Activated CD4-positive, alpha-beta T cell treated with anti-CD3 and anti-CD28 coated beads, Interleukin-2, amount 10 ng/mL, durations not matched to agents 7 days and 5 days (primary cell): ENCODE results near the gene TAS2R9. TPM values are rescaled to one million over a fixed set of nuclear protein-coding genes. Genes with fewer than 3 reads are reported as not detected.
"Not testable (repeated sequence)": the region's sequence is repeated elsewhere in the genome, so short reads cannot be mapped to it uniquely, and the experiment has no call there.

ENCODE experiments used
- CTCF ChIA-PET: fragments of 350-600 bp; sonication (Branson Sonifier 250); formaldehyde crosslinking; loops from one replicate; lab custom pipeline; 2021; ENCODE audit warnings: antibody characterized with exemption; lab: Charles Lee
- POLR2A ChIA-PET: fragments of 350-600 bp; sonication (Branson Sonifier 250); formaldehyde crosslinking; loops from one replicate; lab custom pipeline; 2021; ENCODE audit warnings: antibody characterized with exemption; lab: Charles Lee
- DNase-seq: peaks from one replicate; pipeline ENCODE4 v3.0.0-alpha.2; 2020
- H3K27ac Mint-ChIP-seq: one replicate; pipeline ENCODE4 v1.8.0; 2021; ENCODE audit warnings: mild to moderate bottlenecking, moderate library complexity, mixed read lengths
- H3K27me3 Mint-ChIP-seq: one replicate; pipeline ENCODE4 v1.8.0; 2021; ENCODE audit warnings: mixed read lengths
- H3K36me3 Mint-ChIP-seq: one replicate; pipeline ENCODE4 v1.8.0; 2021; ENCODE audit warnings: low read depth, mixed read lengths
- H3K4me1 Mint-ChIP-seq: one replicate; pipeline ENCODE4 v1.8.0; 2021; ENCODE audit warnings: mixed read lengths
- H3K4me3 Mint-ChIP-seq: one replicate; pipeline ENCODE4 v1.8.0; 2021; ENCODE audit warnings: mild to moderate bottlenecking, moderate library complexity, mixed read lengths
- H3K9me3 Mint-ChIP-seq: one replicate; pipeline ENCODE4 v1.8.0; 2021; ENCODE audit warnings: mixed read lengths
- total RNA-seq, 2 experiments: library from RNA; stranded (reverse); gene quantifications; one replicate each; pipeline ENCODE4 v1.2.3, GENCODE V29; 2021

TAS2R9 gene
- total RNA-seq, 2 experiments from 2014 or later: not detected

DNA sequence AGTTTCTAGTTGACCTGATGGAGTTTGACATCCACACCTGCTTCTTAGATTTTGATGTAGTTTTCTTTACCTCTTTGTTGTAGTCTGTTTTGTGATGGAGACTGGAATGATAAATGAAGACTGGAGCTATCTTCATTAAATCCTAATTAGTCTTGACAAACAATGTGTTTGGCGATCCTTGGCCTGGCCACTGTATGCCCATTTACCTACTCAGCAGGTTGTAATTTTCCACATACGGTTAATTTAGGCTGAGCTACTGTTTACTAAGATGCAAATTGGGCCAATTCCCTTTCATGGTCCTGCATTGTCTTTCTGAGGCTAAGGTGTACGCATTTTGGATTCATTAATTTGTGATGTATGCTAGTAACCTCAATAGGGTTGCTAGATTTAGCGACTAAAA is 7.4 kb downstream of the TAS2R9 start, which contains the start of gene TAS2R7:
Gene TAS2R7 (minus strand): TSS at position 41 of the 400 bp plus-strand sequence. CDS start 57 bp downstream, outside the sequence.
- peaks cover 25% of the 10 kb centered on the region for H3K27me3 Mint-ChIP-seq
- no peak for DNase-seq
- H3K4me1 Mint-ChIP-seq: no peaks in the 10 kb centered on the region
- no peaks in the 10 kb centered on the region for H3K9me3 Mint-ChIP-seq
- H3K27ac Mint-ChIP-seq: no peak within 1 kb of the TSS
- POLR2A ChIA-PET: no interaction called here
- CTCF ChIA-PET: no interaction called here
- no peak within 1 kb of the TSS for H3K4me3 Mint-ChIP-seq
- H3K36me3 Mint-ChIP-seq: no peaks in the 10 kb centered on the region

DNA sequence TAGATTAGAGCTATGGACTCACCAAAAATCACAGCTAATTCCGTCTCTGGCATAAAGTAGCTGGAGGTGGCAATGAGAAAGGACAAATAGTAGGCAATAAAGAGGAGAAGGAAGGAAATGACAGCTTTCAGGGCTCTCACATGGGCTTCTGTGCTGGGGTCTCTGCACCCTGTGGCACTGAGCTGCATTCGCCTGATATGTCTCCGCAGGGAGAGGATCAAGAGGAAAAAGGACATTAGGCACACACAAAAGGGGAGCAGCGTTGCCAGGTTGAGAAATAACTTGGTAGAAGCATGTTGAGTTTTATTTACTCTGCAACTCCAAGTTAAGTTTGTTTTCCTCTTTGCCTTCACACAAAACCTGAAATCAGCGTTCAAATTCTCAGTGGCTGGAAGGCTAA is 8.2 kb downstream of the TAS2R9 start:
- Mint-ChIP-seq H3K27me3 (peaks cover 26% of the 10 kb centered on the region), H3K9me3 (no peaks in the 10 kb centered on the region), H3K36me3 (no peaks in the 10 kb centered on the region), H3K4me1 (no peaks in the 10 kb centered on the region), H3K4me3 (no peak overlapping the region), H3K27ac (no peak overlapping the region)
- POLR2A ChIA-PET: no interaction called here
- CTCF ChIA-PET: no interaction called here
- no peak for DNase-seq

DNA sequence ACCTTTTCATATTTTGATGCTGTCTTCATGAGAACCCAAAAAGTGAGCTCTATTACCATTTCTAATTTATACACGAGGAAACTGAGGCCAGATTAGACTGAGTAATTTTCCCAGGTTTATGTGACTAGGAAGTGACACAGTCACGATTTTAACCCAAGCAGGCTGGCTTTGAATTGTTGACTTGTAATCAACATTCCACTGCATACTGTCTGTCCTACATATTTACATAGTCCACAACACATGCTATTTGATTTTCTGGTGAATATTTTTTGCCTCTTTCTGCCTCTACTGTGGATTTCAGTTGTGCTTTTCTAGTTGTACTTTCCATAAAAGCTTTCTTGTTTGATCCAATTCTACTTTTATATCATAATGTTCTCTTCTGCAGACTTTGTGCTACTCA is 15.7 kb downstream of the TAS2R9 start:
- Mint-ChIP-seq H3K27me3 (peaks cover 18% of the 10 kb centered on the region), H3K9me3 (peaks cover 2% of the 10 kb centered on the region), H3K4me3 (no peak overlapping the region), H3K36me3 (no peaks in the 10 kb centered on the region), H3K27ac (no peak overlapping the region), H3K4me1 (no peaks in the 10 kb centered on the region)
- ChIA-PET POLR2A (no interaction called here), CTCF (no interaction called here)
- DNase-seq: no peak

DNA sequence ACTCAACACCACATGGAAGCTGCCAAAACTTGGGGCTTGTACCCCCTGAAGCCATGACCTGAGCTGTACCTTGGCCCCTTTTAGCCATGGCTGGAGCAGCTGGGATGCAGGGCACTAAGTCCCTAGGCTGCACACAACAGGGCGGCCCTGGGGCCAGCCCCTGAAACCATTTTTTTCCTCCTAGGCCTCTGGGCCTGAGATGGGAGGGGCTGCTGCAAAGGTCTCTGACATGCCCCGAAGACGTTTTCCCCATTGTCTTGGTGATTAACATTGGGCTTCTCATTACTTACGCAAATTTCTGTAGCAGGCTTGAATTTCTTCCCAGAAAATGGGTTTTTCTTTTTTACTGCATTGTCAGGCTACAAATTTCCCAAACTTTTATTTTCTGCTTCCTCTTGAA is 18.2 kb downstream of the TAS2R9 start:
- not testable (repeated sequence) for H3K4me3 Mint-ChIP-seq, H3K9me3 Mint-ChIP-seq

DNA sequence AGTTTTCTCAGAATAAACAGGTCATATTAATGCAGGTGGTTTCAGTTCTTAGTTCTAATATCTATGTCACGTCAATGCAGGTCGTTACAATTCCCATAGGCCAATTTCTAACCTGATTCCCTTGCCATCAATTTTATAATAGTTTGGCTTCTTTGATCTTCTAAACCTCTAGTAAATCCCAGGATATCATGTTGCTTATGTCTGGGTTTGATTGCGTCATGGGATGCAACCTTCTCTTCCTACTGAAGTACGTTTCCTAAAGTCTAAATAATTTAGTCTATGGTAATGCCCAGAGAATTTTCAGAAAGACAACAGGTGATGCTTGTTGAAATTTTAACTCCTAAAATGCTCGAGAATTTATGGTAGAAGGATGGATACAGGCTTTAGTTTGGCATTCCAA is 26.7 kb downstream of the TAS2R9 start:
- POLR2A ChIA-PET: no interaction called here
- no peaks in the 10 kb centered on the region for H3K4me1 Mint-ChIP-seq
- H3K27ac Mint-ChIP-seq: no peak overlapping the region
- DNase-seq: no peak
- CTCF ChIA-PET: no interaction called here
- H3K27me3 Mint-ChIP-seq: peaks cover 14% of the 10 kb centered on the region
- H3K9me3 Mint-ChIP-seq: no peaks in the 10 kb centered on the region
- H3K36me3 Mint-ChIP-seq: no peaks in the 10 kb centered on the region
- no peak overlapping the region for H3K4me3 Mint-ChIP-seq

More for the DNA sequence above, 18.2 kb downstream of the TAS2R9 start:
- H3K4me1 Mint-ChIP-seq, H3K27ac Mint-ChIP-seq, DNase-seq, POLR2A ChIA-PET, H3K36me3 Mint-ChIP-seq, CTCF ChIA-PET: not testable (repeated sequence)
- H3K27me3 Mint-ChIP-seq: peaks cover 17% of the 10 kb centered on the region

DNA sequence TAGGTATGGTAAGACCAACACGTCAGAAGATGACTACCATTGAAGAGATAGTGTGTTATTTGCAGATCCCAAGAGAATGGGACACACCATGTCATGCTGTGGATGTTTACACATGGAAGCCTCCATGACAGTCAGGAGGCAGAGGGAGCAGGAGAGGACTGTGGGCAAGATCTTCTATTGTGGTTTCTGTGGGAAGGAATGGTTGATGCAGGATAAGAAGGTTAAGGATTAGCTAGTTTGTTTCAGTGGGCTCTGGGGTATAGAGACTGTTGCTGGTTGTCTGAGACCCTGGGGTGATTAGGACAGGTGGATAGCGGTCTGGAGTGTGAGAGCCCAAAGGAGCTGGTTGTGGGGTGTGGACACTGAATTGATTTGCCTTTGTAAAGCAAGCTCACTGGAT is 30.9 kb downstream of the TAS2R9 start:
- H3K27ac Mint-ChIP-seq: no peak overlapping the region
- H3K9me3 Mint-ChIP-seq: no peaks in the 10 kb centered on the region
- no peaks in the 10 kb centered on the region for H3K4me1 Mint-ChIP-seq
- ChIA-PET POLR2A (no interaction called here), CTCF (no interaction called here)
- DNase-seq: no peak
- no peak overlapping the region for H3K4me3 Mint-ChIP-seq
- no peaks in the 10 kb centered on the region for H3K36me3 Mint-ChIP-seq
- peaks cover 22% of the 10 kb centered on the region for H3K27me3 Mint-ChIP-seq

DNA sequence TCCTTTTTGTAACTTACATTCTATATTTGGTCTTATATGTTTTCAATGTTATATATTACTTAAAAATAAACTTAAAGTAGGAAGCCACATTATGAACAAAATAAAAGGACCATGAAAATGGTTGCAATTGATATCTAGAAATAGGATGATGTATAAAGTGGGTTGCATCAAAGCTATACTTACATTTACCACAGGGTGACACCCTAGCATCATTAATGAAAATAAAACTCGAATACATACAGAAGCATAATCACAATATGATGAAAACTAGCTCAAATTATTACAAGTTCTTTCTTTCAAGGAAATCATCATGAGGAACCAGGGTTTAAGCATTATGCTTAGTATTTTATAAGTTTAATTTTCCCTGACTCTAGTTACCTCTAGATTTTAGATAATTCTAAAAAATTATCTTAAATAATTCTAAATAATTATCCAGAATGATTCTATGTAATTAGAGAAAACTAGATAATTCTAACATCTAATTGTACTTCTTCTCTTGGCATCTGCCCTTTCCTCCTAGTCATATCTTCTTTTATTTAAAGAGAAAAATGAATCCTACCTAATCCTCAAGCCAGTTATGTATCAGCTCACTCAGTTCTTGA is 38.7 kb downstream of the TAS2R9 start:
- CTCF ChIA-PET: interaction anchor here (1.3 to 1.7 kb wide), 2 partner anchors 429 to 716 kb away, joined by 5 to 6 read pairs; no protein-coding TSS in a partner anchor
- Mint-ChIP-seq H3K36me3 (no peaks in the 10 kb centered on the region), H3K4me3 (no peak overlapping the region), H3K27me3 (peaks cover 58% of the 10 kb centered on the region), H3K27ac (no peak overlapping the region), H3K4me1 (no peaks in the 10 kb centered on the region), H3K9me3 (no peaks in the 10 kb centered on the region)
- no peak for DNase-seq
- POLR2A ChIA-PET: no interaction called here

DNA sequence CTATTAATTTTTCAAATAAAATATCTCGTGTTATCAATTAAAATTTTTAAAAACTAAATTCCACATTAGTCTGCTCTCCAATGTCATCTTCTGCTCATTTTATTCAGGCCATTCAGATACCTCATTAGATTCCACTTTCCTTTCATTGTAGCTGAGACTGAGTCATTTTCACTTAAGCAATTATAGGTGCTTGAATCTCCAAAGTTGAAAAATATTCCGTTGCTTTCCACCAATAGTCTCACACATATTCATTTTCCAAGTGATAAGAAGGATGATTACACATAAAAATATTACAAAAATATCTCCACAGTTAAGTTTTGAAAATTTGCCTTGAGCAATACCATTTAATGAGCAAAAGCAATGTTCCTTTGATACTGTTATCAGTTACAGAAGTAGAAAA is 50.3 kb downstream of the TAS2R9 start:
- no peak for DNase-seq
- H3K4me1 Mint-ChIP-seq: no peaks in the 10 kb centered on the region
- H3K9me3 Mint-ChIP-seq: peaks cover 12% of the 10 kb centered on the region
- POLR2A ChIA-PET: no interaction called here
- peaks cover 3% of the 10 kb centered on the region for H3K36me3 Mint-ChIP-seq
- CTCF ChIA-PET: interaction anchor here (1.0 kb wide), 1 partner anchor 9 kb away, joined by 4 read pairs; no protein-coding TSS in a partner anchor
- no peak overlapping the region for H3K27ac Mint-ChIP-seq
- peaks cover 47% of the 10 kb centered on the region for H3K27me3 Mint-ChIP-seq
- no peak overlapping the region for H3K4me3 Mint-ChIP-seq

Other genes starting within 250 kb of the TAS2R9 start
- gene MAGOHB, start 196.6 kb downstream of the TAS2R9 start, total RNA-seq: 10 to 100 TPM; 49.2 to 51.3 TPM
- under 1 TPM; 0.17 to 0.35 TPM for gene STYK1, start 136.1 kb downstream of the TAS2R9 start, total RNA-seq
- 10 to 100 TPM; 27.1 to 31.4 TPM for gene YBX3, start 86.8 kb downstream of the TAS2R9 start, total RNA-seq
- not detected for gene TAS2R7, start 7.5 kb downstream of the TAS2R9 start, total RNA-seq
- not detected for gene TAS2R8, start 2.9 kb downstream of the TAS2R9 start, total RNA-seq
- under 1 TPM; 0.25 to 0.46 TPM for gene TAS2R10, start 16.2 kb upstream of the TAS2R9 start, total RNA-seq
- 1 to 10 TPM; 1.9 to 2.5 TPM for gene PRR4, start 39.3 kb upstream of the TAS2R9 start, total RNA-seq
- gene PRH1, start 74.1 kb upstream of the TAS2R9 start, total RNA-seq: 10 to 100 TPM; 21.7 to 24.5 TPM
- gene TAS2R13, start 99.4 kb upstream of the TAS2R9 start, total RNA-seq: 1 to 10 TPM; 1.0 to 1.1 TPM
- gene PRH2, start 119.1 kb upstream of the TAS2R9 start, total RNA-seq: not detected
- 1 to 10 TPM; 2.1 to 2.9 TPM for gene TAS2R14, start 129.1 kb upstream of the TAS2R9 start, total RNA-seq
- gene TAS2R50, start 176.7 kb upstream of the TAS2R9 start, total RNA-seq: 1 to 10 TPM in 1 of 2 experiments, under 1 TPM in 1; 0.60 to 1.1 TPM
- gene TAS2R20, start 188.1 kb upstream of the TAS2R9 start, total RNA-seq: 1 to 10 TPM; 1.6 to 2.1 TPM
- gene TAS2R19, start 212.5 kb upstream of the TAS2R9 start, total RNA-seq: 1 to 10 TPM; 3.0 to 3.1 TPM
- gene TAS2R31, start 221.2 kb upstream of the TAS2R9 start, total RNA-seq: 1 to 10 TPM; 1.6 to 3.0 TPM